T follicular helper cell (primary cell): ENCODE results near the gene ATPAF2.

Source experiments
- DNase-seq: peaks from one replicate; pipeline ENCODE4 v3.0.0-alpha.2; 2020; ENCODE audit warnings: low read depth

ATPAF2 gene

DNA sequence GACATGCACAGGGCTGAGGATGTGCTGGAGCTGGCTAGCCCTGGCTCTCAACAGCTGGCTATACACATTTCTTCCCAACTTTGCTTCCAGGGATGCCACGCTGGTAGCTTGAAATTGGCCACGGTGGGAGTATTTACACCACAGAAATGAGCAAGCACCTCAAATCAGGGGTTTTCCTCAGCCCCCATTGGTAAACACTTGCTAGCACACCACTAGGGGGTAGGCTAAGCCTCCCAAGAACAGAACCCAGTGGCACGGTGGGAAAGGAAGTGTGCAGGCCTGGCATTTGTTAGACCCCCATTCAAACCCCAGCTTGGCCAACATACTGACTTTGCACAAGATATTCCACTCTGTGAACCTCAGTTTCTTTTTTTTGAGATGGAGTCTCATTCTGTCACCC, 53.4 kb downstream of the ATPAF2 start:
- no peak for DNase-seq

DNA sequence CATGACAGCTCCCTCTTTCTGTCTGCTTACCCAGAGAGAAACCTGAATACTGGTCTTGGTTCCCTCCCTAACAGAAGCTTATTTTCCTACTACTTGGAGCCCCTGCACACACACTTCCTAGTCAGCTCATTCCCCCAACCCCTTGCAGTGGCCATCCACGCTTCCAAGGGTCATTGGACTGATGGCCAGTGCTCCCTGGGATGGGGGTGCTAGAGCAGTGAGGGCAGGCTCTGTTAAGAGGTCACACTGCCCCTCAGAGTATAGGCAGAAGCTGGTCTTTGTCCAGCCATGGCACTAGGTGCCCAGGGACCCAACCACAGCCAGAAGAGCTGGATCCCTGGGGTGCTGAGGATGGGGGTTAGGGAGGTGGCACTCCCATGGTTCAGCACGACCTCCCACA, 53.8 kb downstream of the ATPAF2 start:
- DNase-seq, result no peak

DNA sequence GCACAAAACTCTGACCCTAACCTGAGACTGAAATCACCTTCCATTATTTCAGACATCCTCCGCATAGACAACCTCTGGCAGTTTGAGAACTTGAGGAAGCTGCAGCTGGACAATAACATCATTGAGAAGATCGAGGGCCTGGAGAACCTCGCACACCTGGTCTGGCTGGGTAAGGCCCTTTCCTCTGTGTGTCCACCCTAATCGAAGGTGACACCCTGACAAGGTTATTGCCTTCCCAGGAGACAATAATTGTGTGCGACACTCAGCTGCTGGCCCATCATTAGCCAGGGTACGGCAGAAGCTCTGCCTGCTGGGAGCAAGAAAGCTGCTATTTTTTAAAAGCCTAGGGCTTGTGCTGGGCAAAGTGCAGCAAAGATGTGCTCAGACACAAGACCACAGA, 55.2 kb downstream of the ATPAF2 start:
- DNase-seq, result no peak

DNA sequence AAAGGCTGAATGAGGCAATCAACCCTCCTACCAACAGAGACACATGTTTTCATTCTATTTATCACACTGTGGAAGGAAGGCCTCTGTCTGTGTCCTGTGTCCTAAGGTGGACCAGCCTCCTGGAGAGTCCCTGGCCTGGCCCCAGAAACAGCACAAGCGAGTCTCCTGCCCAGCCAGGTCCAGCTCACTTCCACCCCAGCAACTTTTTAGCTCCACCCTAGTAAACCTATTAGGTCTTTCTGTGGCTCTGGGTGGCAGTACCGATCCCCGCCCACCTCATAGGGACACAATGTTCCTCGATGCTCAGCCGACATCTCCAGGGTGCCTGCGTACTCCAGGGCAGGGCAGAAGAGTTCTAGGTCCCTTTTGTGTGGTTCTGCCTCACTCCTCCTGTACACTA, 55.6 kb downstream of the ATPAF2 start:
- DNase-seq, result no peak

DNA sequence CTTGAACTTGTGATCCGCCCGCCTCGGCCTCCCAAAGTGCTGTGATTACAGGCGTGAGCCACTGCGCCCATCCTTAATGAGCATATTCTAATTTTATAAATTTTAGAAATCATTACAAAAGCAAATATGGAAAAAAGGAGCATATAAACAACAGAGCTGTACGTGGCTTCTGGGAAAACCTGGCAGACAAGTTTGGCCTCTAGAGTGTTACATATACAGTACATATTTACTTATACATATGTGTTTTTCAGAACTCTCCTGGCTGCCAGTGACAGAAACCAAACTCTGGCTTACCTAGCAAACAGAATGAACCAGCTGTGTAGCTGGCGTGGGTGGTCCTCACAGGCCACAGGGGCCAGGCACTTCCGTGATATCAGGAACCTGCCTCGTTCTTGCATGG, 56.2 kb downstream of the ATPAF2 start:
- DNase-seq, result no peak

- no peak for DNase-seq
Measured at GRCh38 chr17:17981330-17981729, 57.6 kb downstream of the ATPAF2 start.

- DNase-seq, result no peak
Measured at GRCh38 chr17:17979778-17980177, 59.2 kb downstream of the ATPAF2 start.

DNA sequence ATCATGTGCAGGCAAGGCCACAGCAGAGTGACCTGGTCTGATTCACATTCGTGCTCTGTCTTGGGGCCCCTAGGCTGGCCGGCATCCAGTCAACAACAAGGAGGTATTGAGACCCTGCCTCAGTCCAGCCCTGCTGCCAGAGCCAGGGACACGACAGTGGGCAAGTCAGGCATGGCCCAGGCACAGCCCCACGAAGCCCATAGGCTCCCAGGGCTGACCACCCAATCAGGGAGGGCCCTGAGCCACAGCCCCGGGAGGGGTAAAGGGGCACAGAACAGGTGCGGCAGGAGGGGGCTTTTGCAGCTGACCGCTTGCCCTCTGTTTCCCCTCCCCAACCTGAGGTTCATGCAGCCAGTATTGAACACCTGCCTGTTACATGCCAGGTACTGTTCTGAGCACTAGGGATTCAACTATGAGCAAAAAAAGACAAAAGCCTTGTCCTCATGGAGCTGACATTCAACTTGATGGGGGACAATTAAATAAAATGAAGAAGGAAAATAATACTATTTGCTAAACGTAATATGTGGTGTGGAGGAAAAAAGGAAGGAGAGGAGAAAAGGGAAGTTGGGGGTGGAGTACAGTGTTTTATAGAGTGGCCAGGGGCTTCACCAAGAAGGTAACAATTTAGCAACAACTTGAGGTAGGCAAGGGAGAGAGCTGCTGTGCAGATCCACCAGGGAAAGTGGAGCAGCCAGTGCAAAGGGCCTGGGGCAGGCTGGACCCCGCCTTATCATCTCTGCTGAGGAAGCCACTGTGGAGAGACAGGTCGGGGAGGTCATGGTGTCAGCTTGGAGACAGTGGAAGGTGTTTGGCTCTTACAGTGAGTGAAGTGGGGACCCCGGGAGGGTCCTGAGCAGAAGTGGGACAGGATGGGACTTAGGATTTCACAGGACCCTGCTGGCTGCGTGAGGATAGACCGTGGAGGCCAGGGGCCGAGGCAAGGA, 60.2 kb downstream of the ATPAF2 start:
- no peak for DNase-seq

DNA sequence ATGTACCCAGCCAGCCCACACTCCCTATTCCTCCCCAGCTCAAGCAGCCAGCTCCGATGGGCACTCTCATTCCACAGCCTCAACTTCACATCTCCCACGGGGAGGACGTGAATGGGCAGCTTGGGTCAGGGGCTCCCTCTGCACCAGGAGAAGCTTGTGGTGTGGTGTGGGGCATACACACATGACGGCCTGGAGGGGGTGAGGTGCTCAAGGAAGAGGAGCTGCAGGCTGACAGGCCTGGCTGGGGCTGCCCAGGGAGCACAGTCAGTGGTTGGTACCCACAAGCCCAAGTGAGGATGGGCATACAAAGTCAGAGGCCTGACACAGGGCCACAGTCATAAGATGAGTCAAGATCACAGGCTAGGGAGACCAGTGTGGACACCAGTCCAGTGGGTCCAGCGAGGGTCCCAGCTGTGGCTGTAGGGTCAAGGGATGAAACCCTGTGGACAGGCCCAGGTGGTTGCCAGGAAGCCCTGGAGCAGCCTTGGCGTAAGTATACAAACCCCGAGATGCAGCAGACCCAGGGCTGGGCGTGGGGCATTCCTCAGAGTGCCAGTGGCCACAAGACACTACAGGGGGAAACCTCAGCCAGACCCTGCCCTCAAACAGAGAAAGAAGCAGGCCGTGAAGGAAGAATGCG, 61.9 kb downstream of the ATPAF2 start:
- no peak for DNase-seq

DNA sequence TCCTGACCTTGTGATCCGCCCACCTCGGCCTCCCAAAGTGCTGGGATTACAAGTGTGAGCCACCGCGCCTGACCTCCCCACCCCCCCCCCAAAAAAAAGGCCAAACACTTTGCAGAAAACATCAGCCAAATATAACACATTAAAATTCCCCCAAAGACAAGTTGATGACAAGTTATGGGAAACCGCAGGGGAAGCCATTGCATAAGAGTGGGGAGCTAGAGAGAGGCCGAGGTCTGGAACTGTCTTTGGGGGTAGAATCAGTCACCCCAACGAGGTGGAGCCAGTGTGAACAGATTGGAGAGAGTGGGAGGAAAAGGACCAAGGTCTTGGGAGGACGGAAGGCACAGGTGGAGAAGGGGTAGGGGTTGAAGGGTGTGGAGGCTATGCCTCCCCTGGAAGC, 63.5 kb downstream of the ATPAF2 start:
- DNase-seq, result no peak

DNA sequence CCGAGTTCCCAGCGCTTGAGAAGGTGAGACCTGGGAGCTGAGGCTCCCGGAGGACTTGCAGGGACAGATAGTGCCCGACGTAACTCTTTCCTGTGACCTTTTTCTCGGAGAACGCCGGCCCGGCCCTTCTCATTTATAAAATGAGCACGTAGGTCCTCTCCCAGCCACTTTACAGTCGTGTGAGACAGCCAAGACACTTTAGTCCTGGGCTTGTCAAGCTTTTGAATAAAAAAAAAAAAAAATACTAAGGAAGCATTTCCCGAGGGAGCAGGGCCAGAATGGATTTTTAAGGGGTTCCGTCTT, 66.1 kb downstream of the ATPAF2 start:
- DNase-seq, result no peak

DNA sequence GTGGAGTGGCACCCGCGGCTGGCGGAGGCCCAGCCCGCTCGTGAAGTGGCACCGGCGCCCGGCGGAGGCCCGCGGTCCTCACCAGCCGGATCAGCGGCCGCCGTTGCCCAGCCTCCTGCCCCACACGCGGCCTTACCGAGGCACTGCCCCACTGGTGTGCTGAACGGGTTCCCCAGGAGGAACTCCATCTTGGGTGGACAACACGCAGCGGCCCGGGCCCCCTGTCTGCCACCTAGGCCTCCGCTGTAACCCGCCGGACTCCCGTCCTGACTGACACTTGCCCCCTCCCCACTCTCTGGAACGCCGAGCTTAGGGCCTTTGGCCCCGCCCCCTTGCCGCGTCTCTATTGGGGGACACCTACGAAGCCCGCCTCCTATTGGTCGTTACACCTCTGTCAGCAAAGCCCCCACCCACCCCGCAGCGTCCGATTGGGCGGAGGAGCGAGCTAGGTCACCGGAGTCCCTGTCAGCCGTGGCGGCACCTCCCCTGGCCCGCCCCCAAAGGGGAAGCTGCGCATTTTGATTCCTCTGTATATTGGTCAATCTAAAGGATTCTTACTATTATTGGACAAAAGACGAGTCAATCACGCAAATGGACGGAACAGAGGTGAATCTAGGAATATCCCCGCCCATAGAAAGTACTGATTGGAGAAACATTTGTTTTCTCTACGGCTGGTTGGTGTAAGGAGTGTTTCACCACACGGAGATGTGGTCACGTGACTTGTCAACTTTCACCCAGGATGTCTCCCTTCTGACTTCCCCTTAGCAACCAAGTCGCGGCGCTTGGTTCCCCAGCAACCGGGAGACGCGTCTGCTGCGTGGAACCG, 66.6 kb downstream of the ATPAF2 start, which contains the start of the genes DRC3 and TOM1L2:
TSS of gene DRC3 (plus strand) at position 737 of the 826 bp plus-strand sequence. CDS start 4,737 bp downstream, outside the sequence.
TSS of gene TOM1L2 (minus strand) at position 275 of the 826 bp plus-strand sequence. CDS start at position 188, 87 bp downstream.
- DNase-seq, result peak; percentile 100

DNA sequence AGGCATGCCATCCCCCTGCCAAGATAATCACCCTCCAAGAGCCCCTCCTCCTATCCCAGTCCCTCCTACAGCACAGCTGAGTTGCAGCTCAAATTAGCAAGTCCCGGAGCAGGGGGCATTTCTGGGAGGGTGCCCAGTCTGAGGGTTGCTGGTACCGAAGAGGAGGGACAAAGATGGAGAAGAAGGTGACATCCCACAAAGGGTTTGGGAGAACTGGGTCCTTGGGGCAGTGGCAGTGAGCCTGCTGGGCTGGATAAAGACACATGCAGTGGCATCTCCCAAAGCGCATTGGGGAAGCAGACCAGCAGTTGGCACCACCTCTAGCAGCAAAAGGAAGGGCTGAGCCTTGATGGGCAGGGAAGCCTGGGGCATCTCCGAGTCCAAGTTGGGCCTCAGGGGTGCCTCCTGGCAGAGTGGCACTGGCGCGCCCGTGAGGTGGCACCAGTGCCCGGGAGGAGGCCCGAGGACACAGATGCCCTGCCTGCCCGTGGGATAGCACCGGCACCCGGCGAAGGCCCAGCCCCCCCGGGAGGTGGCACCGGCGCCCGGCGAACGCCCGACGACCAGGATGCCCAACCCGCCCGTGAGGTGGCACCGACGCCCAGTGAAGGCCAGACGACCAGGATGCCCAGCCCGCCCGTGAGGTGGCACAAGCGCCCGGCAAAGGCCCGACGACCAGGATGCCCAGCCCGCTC, 67.4 kb downstream of the ATPAF2 start:
- peak; percentile 6 for DNase-seq

GRCh38 chr17:17970699-17971430, 68.1 kb downstream of the ATPAF2 start:
- DNase-seq, result no peak
